Adipocyte (in vitro differentiated cells): ENCODE measurements around the gene NXNL2.
A peak's percentile ranks its signal among the peaks of the same experiment; 100 is the strongest.

Experiments
- DNase-seq: peaks from one replicate; pipeline ENCODE4 v3.0.0-alpha.2; 2015; ENCODE audit warnings: low read depth
- H3K27me3 ChIP-seq: replicated peaks from 2 replicates; pipeline ENCODE4 v1.7.0; 2013; ENCODE audit warnings: mild to moderate bottlenecking, low read length, moderate library complexity; ENCODE audit not compliant: control insufficient read depth, insufficient read depth
- H3K36me3 ChIP-seq: 2 replicates; pipeline ENCODE4 v1.7.0; 2013; ENCODE audit warnings: low read length, mild to moderate bottlenecking, moderate library complexity; ENCODE audit not compliant: control insufficient read depth, insufficient read depth, severe bottlenecking
- H3K4me1 ChIP-seq: 2 replicates; pipeline ENCODE4 v1.7.0; 2013; ENCODE audit warnings: mild to moderate bottlenecking, low read length, moderate library complexity; ENCODE audit not compliant: control insufficient read depth, insufficient read depth
- H3K4me3 ChIP-seq: 2 replicates; pipeline ENCODE4 v1.7.0; 2013; ENCODE audit warnings: mild to moderate bottlenecking, low read length, moderate library complexity
- H3K9ac ChIP-seq: 2 replicates; pipeline ENCODE4 v1.7.0; 2013; ENCODE audit warnings: mild to moderate bottlenecking, low read length, moderate library complexity
- H3K9me3 ChIP-seq: 2 replicates; pipeline ENCODE4 v1.7.0; 2013; ENCODE audit warnings: mild to moderate bottlenecking, low read length, moderate library complexity; ENCODE audit not compliant: control insufficient read depth

The NXNL2 gene

GRCh38 chr9:88555268-88555980, 20.4 kb downstream of the NXNL2 start:
- Histone ChIP-seq H3K27me3 (peaks cover 29% of the 10 kb centered on the region), H3K36me3 (no peaks in the 10 kb centered on the region), H3K4me1 (no peaks in the 10 kb centered on the region), H3K9ac (no peak overlapping the region), H3K4me3 (no peak overlapping the region), H3K9me3 (no peaks in the 10 kb centered on the region)
- DNase-seq: no peak

- Histone ChIP-seq H3K4me3 (no peak overlapping the region), H3K4me1 (no peaks in the 10 kb centered on the region), H3K36me3 (no peaks in the 10 kb centered on the region), H3K9ac (no peak overlapping the region), H3K9me3 (no peaks in the 10 kb centered on the region), H3K27me3 (peaks cover 36% of the 10 kb centered on the region)
- DNase-seq: no peak
Measured at GRCh38 chr9:88559661-88560060, 24.7 kb downstream of the NXNL2 start.

- Histone ChIP-seq H3K27me3 (peaks cover 10% of the 10 kb centered on the region), H3K9ac (no peak overlapping the region), H3K36me3 (no peaks in the 10 kb centered on the region), H3K4me3 (no peak overlapping the region), H3K4me1 (no peaks in the 10 kb centered on the region), H3K9me3 (no peaks in the 10 kb centered on the region)
- DNase-seq: no peak
Measured at GRCh38 chr9:88567870-88568269, 32.9 kb downstream of the NXNL2 start.

GRCh38 chr9:88571419-88571818, 36.4 kb downstream of the NXNL2 start:
- Histone ChIP-seq H3K9ac (no peak overlapping the region), H3K4me1 (peaks cover 9% of the 10 kb centered on the region), H3K27me3 (peaks cover 15% of the 10 kb centered on the region), H3K9me3 (no peaks in the 10 kb centered on the region), H3K36me3 (no peaks in the 10 kb centered on the region), H3K4me3 (no peak overlapping the region)
- no peak for DNase-seq

GRCh38 chr9:88572684-88573083, 37.7 kb downstream of the NXNL2 start:
- no peaks in the 10 kb centered on the region for H3K36me3 ChIP-seq
- H3K9ac ChIP-seq: no peak overlapping the region
- no peak overlapping the region for H3K4me3 ChIP-seq
- no peak for DNase-seq
- H3K27me3 ChIP-seq: peaks cover 15% of the 10 kb centered on the region
- no peaks in the 10 kb centered on the region for H3K9me3 ChIP-seq
- H3K4me1 ChIP-seq: peaks cover 9% of the 10 kb centered on the region

GRCh38 chr9:88574953-88575352, 40.0 kb downstream of the NXNL2 start:
- Histone ChIP-seq H3K4me3 (peak overlapping the region; percentile 43), H3K27me3 (peaks cover 15% of the 10 kb centered on the region), H3K36me3 (no peaks in the 10 kb centered on the region), H3K4me1 (peaks cover 9% of the 10 kb centered on the region), H3K9me3 (no peaks in the 10 kb centered on the region), H3K9ac (peak overlapping the region; percentile 5)
- peak; percentile 45 for DNase-seq

- Histone ChIP-seq H3K4me1 (peaks cover 9% of the 10 kb centered on the region), H3K36me3 (no peaks in the 10 kb centered on the region), H3K9ac (no peak overlapping the region), H3K4me3 (no peak overlapping the region), H3K9me3 (no peaks in the 10 kb centered on the region), H3K27me3 (peaks cover 9% of the 10 kb centered on the region)
- DNase-seq: no peak
Measured at GRCh38 chr9:88577256-88578120, 42.5 kb downstream of the NXNL2 start.

GRCh38 chr9:88578121-88579049, 43.4 kb downstream of the NXNL2 start:
- Histone ChIP-seq H3K9me3 (no peaks in the 10 kb centered on the region), H3K4me3 (no peak overlapping the region), H3K27me3 (peaks cover 7% of the 10 kb centered on the region), H3K9ac (peak overlapping the region; percentile 23), H3K4me1 (peaks cover 9% of the 10 kb centered on the region), H3K36me3 (no peaks in the 10 kb centered on the region)
- peak; percentile 94 for DNase-seq

GRCh38 chr9:88579050-88579715, 44.2 kb downstream of the NXNL2 start:
- Histone ChIP-seq H3K4me1 (peaks cover 9% of the 10 kb centered on the region), H3K36me3 (no peaks in the 10 kb centered on the region), H3K27me3 (peaks cover under 1% of the 10 kb centered on the region), H3K4me3 (no peak overlapping the region), H3K9me3 (no peaks in the 10 kb centered on the region), H3K9ac (no peak overlapping the region)
- DNase-seq: no peak

GRCh38 chr9:88580961-88581360, 46.0 kb downstream of the NXNL2 start:
- H3K9me3 ChIP-seq: no peaks in the 10 kb centered on the region
- H3K4me3 ChIP-seq: no peak overlapping the region
- no peak for DNase-seq
- no peaks in the 10 kb centered on the region for H3K27me3 ChIP-seq
- H3K9ac ChIP-seq: no peak overlapping the region
- no peaks in the 10 kb centered on the region for H3K36me3 ChIP-seq
- no peaks in the 10 kb centered on the region for H3K4me1 ChIP-seq
